Breast epithelium (tissue), 3 donors: ENCODE measurements around the gene TGFA.

Experiments
- CTCF ChIP-seq, 3 donors: fragments of 450-650 bp; IDR thresholded peaks; one replicate each; pipeline ENCODE4 v1.5.1; 2016 to 2017; ENCODE audit warnings: antibody characterized with exemption in 3 of 3, mild to moderate bottlenecking in 3 of 3, moderate library complexity in 3 of 3
- POLR2A ChIP-seq: fragments of 450-650 bp; IDR thresholded peaks from one replicate; pipeline ENCODE4 v1.6.1; 2016; ENCODE audit warnings: antibody characterized with exemption, mild to moderate bottlenecking, moderate library complexity

GRCh38 chr2:70523672-70523995, 30.0 kb downstream of the TGFA start:
- TF ChIP-seq CTCF (IDR thresholded peaks at IDR 0.05), result no peak
- no peak for TF ChIP-seq POLR2A
